Germinal center (tissue), 1 donor: Measurements from ENCODE around the gene CASK.
"Not testable (repeated sequence)": the region's sequence is repeated elsewhere in the genome, so short reads cannot be mapped to it uniquely, and the experiment has no call there.

Experiments used
- DNase-seq: peaks from one replicate; pipeline ENCODE4 v3.0.0; 2012; ENCODE audit warnings: mixed read lengths, low spot score

The CASK gene

GRCh38 chrX:41689711-41690110 lies 233.6 kb downstream of the CASK start:
- DNase-seq: no peak

GRCh38 chrX:41688835-41689234 lies 234.5 kb downstream of the CASK start, which contains the start of gene GPR34:
GPR34 (plus strand) TSS chrX:41688973; CDS start chrX:41695634, 6,661 bp downstream.
- peak; percentile 4 for DNase-seq

GRCh38 chrX:41688156-41688555 lies 235.2 kb downstream of the CASK start:
- DNase-seq: no peak

- peak; percentile 2 for DNase-seq
Measured at GRCh38 chrX:41686788-41687187, 236.6 kb downstream of the CASK start.

GRCh38 chrX:41684940-41685339 lies 238.4 kb downstream of the CASK start:
- DNase-seq: no peak

- no peak for DNase-seq
Measured at GRCh38 chrX:41684138-41684537, 239.2 kb downstream of the CASK start.

GRCh38 chrX:41677183-41678060 lies 245.9 kb downstream of the CASK start:
- DNase-seq: no peak

- DNase-seq: not testable (repeated sequence)
Measured at GRCh38 chrX:41676361-41676760, 247.0 kb downstream of the CASK start.

- no peak for DNase-seq
Measured at GRCh38 chrX:41672643-41673042, 250.7 kb downstream of the CASK start.

- DNase-seq: no peak
Measured at GRCh38 chrX:41671082-41671481, 252.3 kb downstream of the CASK start.

- DNase-seq: no peak
Measured at GRCh38 chrX:41670112-41670511, 253.2 kb downstream of the CASK start.

- DNase-seq: no peak
Measured at GRCh38 chrX:41667631-41668030, 255.7 kb downstream of the CASK start.

- no peak for DNase-seq
Measured at GRCh38 chrX:41666251-41666650, 257.1 kb downstream of the CASK start.

GRCh38 chrX:41665686-41666085 lies 257.7 kb downstream of the CASK start:
- DNase-seq: no peak

- DNase-seq: no peak
Measured at GRCh38 chrX:41664908-41665307, 258.4 kb downstream of the CASK start.

GRCh38 chrX:41664375-41664901 lies 258.9 kb downstream of the CASK start:
- no peak for DNase-seq

- DNase-seq: no peak
Measured at GRCh38 chrX:41661366-41662095, 261.8 kb downstream of the CASK start.

- no peak for DNase-seq
Measured at GRCh38 chrX:41655631-41656030, 267.7 kb downstream of the CASK start.

- no peak for DNase-seq
Measured at GRCh38 chrX:41655101-41655500, 268.3 kb downstream of the CASK start.

- no peak for DNase-seq
Measured at GRCh38 chrX:41653125-41653524, 270.2 kb downstream of the CASK start.

GRCh38 chrX:41646201-41646600 lies 277.2 kb downstream of the CASK start:
- not testable (repeated sequence) for DNase-seq

GRCh38 chrX:41634284-41634683 lies 289.1 kb downstream of the CASK start:
- DNase-seq: no peak

- no peak for DNase-seq
Measured at GRCh38 chrX:41630091-41630490, 293.3 kb downstream of the CASK start.
